ENCODE measurements around the gene MDK. TPM values are rescaled to one million over a fixed set of nuclear protein-coding genes. Genes with fewer than 3 reads are reported as not detected.

MDK gene
- total and polyA plus RNA-seq, 4 donors: 2.3 to 41.8 (median 13.5) TPM

DNA sequence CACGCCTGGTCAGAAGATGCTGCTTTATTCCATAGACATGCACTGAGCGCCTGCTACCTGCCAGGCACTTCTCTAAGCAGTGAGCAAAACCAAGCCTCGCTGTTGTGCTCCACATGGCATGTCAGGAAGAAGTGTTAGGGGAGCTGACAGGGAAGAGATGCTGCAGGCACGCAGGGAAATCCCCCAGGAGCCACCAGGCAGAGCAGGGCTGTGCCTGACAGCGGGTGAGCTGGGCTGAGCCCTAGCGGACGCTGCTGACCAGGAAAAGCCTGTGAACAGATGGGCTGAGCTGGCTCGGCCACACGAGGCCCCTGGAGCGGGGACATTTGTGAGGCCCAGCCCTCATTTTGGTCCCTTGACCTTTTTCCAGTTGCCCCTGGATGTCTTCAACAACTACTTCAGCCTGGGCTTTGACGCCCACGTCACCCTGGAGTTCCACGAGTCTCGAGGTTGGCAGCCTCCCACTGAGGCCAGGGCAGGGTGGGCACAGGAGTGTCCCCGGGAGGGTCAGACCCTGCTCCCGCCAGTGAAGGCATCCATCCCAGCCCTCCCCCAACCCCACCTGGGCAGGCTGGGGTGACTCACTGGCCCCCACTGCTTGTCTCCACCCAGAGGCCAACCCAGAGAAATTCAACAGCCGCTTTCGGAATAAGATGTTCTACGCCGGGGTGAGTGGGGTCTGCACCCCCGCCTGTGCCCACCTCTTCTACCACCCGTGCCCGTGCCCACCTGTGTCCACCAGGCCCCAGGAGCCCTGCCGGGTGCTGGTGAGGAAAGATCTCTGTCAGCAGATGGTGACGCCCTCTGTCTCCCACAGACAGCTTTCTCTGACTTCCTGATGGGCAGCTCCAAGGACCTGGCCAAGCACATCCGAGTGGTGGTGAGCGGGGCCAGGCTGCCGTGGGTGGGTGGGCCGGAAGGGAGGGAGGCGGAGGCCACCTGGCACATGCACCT is 7.4 kb upstream of the MDK start (continued):
- TF ChIP-seq, protein P1, sequence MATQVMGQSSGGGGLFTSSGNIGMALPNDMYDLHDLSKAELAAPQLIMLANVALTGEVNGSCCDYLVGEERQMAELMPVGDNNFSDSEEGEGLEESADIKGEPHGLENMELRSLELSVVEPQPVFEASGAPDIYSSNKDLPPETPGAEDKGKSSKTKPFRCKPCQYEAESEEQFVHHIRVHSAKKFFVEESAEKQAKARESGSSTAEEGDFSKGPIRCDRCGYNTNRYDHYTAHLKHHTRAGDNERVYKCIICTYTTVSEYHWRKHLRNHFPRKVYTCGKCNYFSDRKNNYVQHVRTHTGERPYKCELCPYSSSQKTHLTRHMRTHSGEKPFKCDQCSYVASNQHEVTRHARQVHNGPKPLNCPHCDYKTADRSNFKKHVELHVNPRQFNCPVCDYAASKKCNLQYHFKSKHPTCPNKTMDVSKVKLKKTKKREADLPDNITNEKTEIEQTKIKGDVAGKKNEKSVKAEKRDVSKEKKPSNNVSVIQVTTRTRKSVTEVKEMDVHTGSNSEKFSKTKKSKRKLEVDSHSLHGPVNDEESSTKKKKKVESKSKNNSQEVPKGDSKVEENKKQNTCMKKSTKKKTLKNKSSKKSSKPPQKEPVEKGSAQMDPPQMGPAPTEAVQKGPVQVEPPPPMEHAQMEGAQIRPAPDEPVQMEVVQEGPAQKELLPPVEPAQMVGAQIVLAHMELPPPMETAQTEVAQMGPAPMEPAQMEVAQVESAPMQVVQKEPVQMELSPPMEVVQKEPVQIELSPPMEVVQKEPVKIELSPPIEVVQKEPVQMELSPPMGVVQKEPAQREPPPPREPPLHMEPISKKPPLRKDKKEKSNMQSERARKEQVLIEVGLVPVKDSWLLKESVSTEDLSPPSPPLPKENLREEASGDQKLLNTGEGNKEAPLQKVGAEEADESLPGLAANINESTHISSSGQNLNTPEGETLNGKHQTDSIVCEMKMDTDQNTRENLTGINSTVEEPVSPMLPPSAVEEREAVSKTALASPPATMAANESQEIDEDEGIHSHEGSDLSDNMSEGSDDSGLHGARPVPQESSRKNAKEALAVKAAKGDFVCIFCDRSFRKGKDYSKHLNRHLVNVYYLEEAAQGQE (IDR thresholded peaks at IDR 0.05): no peak
- no peak for TF ChIP-seq EGR1 (IDR thresholded peaks at IDR 0.05; ENCODE audit: low read depth in 2 of 2)

DNA sequence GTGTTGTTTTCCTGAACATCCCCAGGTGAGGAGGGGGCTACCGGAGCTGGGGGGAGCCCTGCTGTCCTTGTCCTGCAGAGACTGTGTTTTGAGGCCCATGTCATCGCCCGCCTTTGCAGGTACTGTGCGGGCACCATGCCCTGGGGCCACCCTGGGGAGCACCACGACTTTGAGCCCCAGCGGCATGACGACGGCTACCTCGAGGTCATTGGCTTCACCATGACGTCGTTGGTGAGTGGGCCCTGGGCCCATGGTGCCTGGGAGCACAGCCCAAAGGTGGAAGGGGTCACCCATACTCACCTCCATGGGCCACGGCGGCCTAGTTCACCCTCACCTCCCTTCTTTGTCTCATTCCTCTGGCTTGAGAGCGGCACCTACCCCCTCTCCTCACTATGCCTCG is 6.7 kb upstream of the MDK start:
- Histone ChIP-seq H3K9ac (ENCODE audit: low read depth in 1 of 2, low read length in 2 of 2) (no peak overlapping the region), H3K36me3 (ENCODE audit: control insufficient read depth in 4 of 4, insufficient read depth in 3 of 4, low read depth in 1 of 4, low read length in 3 of 4) (peaks cover 7 to 53% (median 16%) of the 10 kb centered on the region in 4 donors), H3K27me3 (ENCODE audit: control insufficient read depth in 4 of 4, insufficient read depth in 4 of 4, low read length in 3 of 4) (no peaks in the 10 kb centered on the region), H3K4me3 (ENCODE audit: low read depth in 1 of 3, low read length in 3 of 3) (no peak overlapping the region), H3K4me1 (ENCODE audit: control insufficient read depth in 4 of 4, insufficient read depth in 4 of 4, low read length in 3 of 4) (no peaks in the 10 kb centered on the region), H3K9me3 (ENCODE audit: control insufficient read depth in 4 of 4, low read length in 3 of 4) (no peaks in the 10 kb centered on the region), H3K27ac (ENCODE audit: low read depth in 1 of 2, low read length in 2 of 2) (no peak overlapping the region)
- DNase-seq (ENCODE audit: low spot score): no peak
- WGBS: 93% methylated on average over 15 of the region's 15 CpGs
- no peak for TF ChIP-seq HNF4A (conservative IDR thresholded peaks at IDR 0.05)
- no peak for TF ChIP-seq GABPA (IDR thresholded peaks at IDR 0.05 in 1 of 2, conservative IDR thresholded peaks at IDR 0.05 in 1 of 2)
- TF ChIP-seq NR2F2 (IDR thresholded peaks at IDR 0.05): no peak
- TF ChIP-seq FOXA2 (IDR thresholded peaks at IDR 0.05): no peak
- no peak for TF ChIP-seq FOXA1 (IDR thresholded peaks at IDR 0.05)
- TF ChIP-seq, protein P2, sequence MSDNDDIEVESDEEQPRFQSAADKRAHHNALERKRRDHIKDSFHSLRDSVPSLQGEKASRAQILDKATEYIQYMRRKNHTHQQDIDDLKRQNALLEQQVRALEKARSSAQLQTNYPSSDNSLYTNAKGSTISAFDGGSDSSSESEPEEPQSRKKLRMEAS (IDR thresholded peaks at IDR 0.05): no peak
- TF ChIP-seq TAF1 (conservative IDR thresholded peaks at IDR 0.05): no peak
- TF ChIP-seq HNF4G (IDR thresholded peaks at IDR 0.05): no peak
- TF ChIP-seq RAD21 (IDR thresholded peaks at IDR 0.05): no peak
- no peak for TF ChIP-seq YY1 (IDR thresholded peaks at IDR 0.05)
- no peak for TF ChIP-seq SP1 (IDR thresholded peaks at IDR 0.05)
- TF ChIP-seq EGR1 (IDR thresholded peaks at IDR 0.05; ENCODE audit: low read depth in 2 of 2): no peak
- TF ChIP-seq, protein P1 (IDR thresholded peaks at IDR 0.05): no peak
- TF ChIP-seq, protein P3, sequence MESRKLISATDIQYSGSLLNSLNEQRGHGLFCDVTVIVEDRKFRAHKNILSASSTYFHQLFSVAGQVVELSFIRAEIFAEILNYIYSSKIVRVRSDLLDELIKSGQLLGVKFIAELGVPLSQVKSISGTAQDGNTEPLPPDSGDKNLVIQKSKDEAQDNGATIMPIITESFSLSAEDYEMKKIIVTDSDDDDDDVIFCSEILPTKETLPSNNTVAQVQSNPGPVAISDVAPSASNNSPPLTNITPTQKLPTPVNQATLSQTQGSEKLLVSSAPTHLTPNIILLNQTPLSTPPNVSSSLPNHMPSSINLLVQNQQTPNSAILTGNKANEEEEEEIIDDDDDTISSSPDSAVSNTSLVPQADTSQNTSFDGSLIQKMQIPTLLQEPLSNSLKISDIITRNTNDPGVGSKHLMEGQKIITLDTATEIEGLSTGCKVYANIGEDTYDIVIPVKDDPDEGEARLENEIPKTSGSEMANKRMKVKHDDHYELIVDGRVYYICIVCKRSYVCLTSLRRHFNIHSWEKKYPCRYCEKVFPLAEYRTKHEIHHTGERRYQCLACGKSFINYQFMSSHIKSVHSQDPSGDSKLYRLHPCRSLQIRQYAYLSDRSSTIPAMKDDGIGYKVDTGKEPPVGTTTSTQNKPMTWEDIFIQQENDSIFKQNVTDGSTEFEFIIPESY (IDR thresholded peaks at IDR 0.05): no peak
- TF ChIP-seq RXRA (IDR thresholded peaks at IDR 0.05): no peak
- no peak for TF ChIP-seq JUND (IDR thresholded peaks at IDR 0.05)
- TF ChIP-seq, protein P4, sequence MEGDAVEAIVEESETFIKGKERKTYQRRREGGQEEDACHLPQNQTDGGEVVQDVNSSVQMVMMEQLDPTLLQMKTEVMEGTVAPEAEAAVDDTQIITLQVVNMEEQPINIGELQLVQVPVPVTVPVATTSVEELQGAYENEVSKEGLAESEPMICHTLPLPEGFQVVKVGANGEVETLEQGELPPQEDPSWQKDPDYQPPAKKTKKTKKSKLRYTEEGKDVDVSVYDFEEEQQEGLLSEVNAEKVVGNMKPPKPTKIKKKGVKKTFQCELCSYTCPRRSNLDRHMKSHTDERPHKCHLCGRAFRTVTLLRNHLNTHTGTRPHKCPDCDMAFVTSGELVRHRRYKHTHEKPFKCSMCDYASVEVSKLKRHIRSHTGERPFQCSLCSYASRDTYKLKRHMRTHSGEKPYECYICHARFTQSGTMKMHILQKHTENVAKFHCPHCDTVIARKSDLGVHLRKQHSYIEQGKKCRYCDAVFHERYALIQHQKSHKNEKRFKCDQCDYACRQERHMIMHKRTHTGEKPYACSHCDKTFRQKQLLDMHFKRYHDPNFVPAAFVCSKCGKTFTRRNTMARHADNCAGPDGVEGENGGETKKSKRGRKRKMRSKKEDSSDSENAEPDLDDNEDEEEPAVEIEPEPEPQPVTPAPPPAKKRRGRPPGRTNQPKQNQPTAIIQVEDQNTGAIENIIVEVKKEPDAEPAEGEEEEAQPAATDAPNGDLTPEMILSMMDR (IDR thresholded peaks at IDR 0.05; ENCODE audit: low read depth, low read length, missing input control): no peak
- TF ChIP-seq, protein P5, sequence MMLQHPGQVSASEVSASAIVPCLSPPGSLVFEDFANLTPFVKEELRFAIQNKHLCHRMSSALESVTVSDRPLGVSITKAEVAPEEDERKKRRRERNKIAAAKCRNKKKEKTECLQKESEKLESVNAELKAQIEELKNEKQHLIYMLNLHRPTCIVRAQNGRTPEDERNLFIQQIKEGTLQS (IDR thresholded peaks at IDR 0.05): no peak
